PC-3 (cell line): Measurements from ENCODE around the gene PLSCR3.
"Not testable (repeated sequence)": the region's sequence is repeated elsewhere in the genome, so short reads cannot be mapped to it uniquely, and the experiment has no call there.

ENCODE experiments used
- EZH2 ChIP-seq: fragments of 300-600 bp; sonication (generic); IDR thresholded peaks from one replicate; pipeline ENCODE4 v1.6.1; 2017; ENCODE audit warnings: antibody characterized with exemption, mild to moderate bottlenecking, low read length; ENCODE audit not compliant: unreplicated experiment
- TF ChIP-seq, protein P1 (sequence below): fragments of 300-600 bp; sonication (generic); conservative IDR thresholded peaks from 2 replicates; pipeline ENCODE4 v1.5.1; 2017; ENCODE audit warnings: antibody characterized with exemption, low read depth, mild to moderate bottlenecking, low read length

GRCh38 chr17:7368599-7368994, 25.7 kb downstream of the PLSCR3 start:
- TF ChIP-seq, protein P1, sequence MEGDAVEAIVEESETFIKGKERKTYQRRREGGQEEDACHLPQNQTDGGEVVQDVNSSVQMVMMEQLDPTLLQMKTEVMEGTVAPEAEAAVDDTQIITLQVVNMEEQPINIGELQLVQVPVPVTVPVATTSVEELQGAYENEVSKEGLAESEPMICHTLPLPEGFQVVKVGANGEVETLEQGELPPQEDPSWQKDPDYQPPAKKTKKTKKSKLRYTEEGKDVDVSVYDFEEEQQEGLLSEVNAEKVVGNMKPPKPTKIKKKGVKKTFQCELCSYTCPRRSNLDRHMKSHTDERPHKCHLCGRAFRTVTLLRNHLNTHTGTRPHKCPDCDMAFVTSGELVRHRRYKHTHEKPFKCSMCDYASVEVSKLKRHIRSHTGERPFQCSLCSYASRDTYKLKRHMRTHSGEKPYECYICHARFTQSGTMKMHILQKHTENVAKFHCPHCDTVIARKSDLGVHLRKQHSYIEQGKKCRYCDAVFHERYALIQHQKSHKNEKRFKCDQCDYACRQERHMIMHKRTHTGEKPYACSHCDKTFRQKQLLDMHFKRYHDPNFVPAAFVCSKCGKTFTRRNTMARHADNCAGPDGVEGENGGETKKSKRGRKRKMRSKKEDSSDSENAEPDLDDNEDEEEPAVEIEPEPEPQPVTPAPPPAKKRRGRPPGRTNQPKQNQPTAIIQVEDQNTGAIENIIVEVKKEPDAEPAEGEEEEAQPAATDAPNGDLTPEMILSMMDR, result not testable (repeated sequence)
- TF ChIP-seq EZH2, result not testable (repeated sequence)
